ENCODE results near the gene KCNJ6.

The KCNJ6 gene

GRCh38 chr21:37711836-37712568, 204.3 kb downstream of the KCNJ6 start:
- peak in 1 of 5 experiments; percentile 49 for DNase-seq

- DNase-seq: no peak
Observed at GRCh38 chr21:37711286-37711829, 204.9 kb downstream of the KCNJ6 start.

GRCh38 chr21:37710546-37711285, 205.5 kb downstream of the KCNJ6 start:
- no peak for DNase-seq

- DNase-seq: no peak
Observed at GRCh38 chr21:37704751-37705150, 211.5 kb downstream of the KCNJ6 start.

GRCh38 chr21:37702241-37702640, 214.0 kb downstream of the KCNJ6 start:
- no peak for DNase-seq

GRCh38 chr21:37700641-37701202, 215.5 kb downstream of the KCNJ6 start:
- peak in 1 of 5 experiments; percentile 59 for DNase-seq

- no peak for DNase-seq
Observed at GRCh38 chr21:37699024-37699775, 217.1 kb downstream of the KCNJ6 start.

GRCh38 chr21:37696936-37697335, 219.3 kb downstream of the KCNJ6 start:
- no peak for DNase-seq

GRCh38 chr21:37695111-37695510, 221.1 kb downstream of the KCNJ6 start:
- DNase-seq: no peak

GRCh38 chr21:37688952-37689659, 227.2 kb downstream of the KCNJ6 start:
- DNase-seq: no peak

- DNase-seq: no peak
Observed at GRCh38 chr21:37686991-37687810, 229.1 kb downstream of the KCNJ6 start.

- DNase-seq: no peak
Observed at GRCh38 chr21:37684547-37684946, 231.7 kb downstream of the KCNJ6 start.

- no peak for DNase-seq
Observed at GRCh38 chr21:37684115-37684493, 232.2 kb downstream of the KCNJ6 start.

- DNase-seq: no peak
Observed at GRCh38 chr21:37683396-37684114, 232.7 kb downstream of the KCNJ6 start.

- DNase-seq: no peak
Observed at GRCh38 chr21:37682966-37683365, 233.3 kb downstream of the KCNJ6 start.

GRCh38 chr21:37677006-37677405, 239.3 kb downstream of the KCNJ6 start:
- DNase-seq: no peak

- DNase-seq: peak; percentile 2 to 50 (median 31)
Observed at GRCh38 chr21:37675202-37675801, 241.0 kb downstream of the KCNJ6 start.

GRCh38 chr21:37673801-37674575, 242.3 kb downstream of the KCNJ6 start:
- DNase-seq: no peak

GRCh38 chr21:37671381-37671780, 244.9 kb downstream of the KCNJ6 start:
- DNase-seq: no peak

All from T-helper 2 cell (primary cell).